ENCODE results near the gene GLMP.
A peak's percentile ranks its signal among the peaks of the same experiment; 100 is the strongest.

GLMP gene

GRCh38 chr1:156248323-156248683 lies 47.2 kb downstream of the GLMP start:
- no peak for TF ChIP-seq ZNF274 (IDR thresholded peaks at IDR 0.05; ENCODE audit: low read depth, low read length)
- H3K4me3 ChIP-seq (ENCODE audit: low read length): no peak overlapping the region

GRCh38 chr1:156247460-156248322 lies 47.8 kb downstream of the GLMP start, which contains the start of gene PAQR6:
PAQR6 (minus strand) TSS chr1:156248056; CDS start chr1:156246731, 1,325 bp downstream.
- TF ChIP-seq ZNF274 (IDR thresholded peaks at IDR 0.05; ENCODE audit: low read depth, low read length): no peak
- H3K4me3 ChIP-seq (ENCODE audit: low read length): no peak within 1 kb of the TSS

GRCh38 chr1:156246781-156247459 lies 48.6 kb downstream of the GLMP start:
- no peak for TF ChIP-seq ZNF274 (IDR thresholded peaks at IDR 0.05; ENCODE audit: low read depth, low read length)
- no peak overlapping the region for H3K4me3 ChIP-seq (ENCODE audit: low read length)

GRCh38 chr1:156246241-156246780 lies 49.2 kb downstream of the GLMP start:
- no peak for TF ChIP-seq ZNF274 (IDR thresholded peaks at IDR 0.05; ENCODE audit: low read depth, low read length)
- H3K4me3 ChIP-seq (ENCODE audit: low read length): no peak overlapping the region

GRCh38 chr1:156245451-156246232 lies 49.8 kb downstream of the GLMP start:
- peak overlapping the region; percentile 25; the same call in 1 of the 2 replicates for H3K4me3 ChIP-seq (ENCODE audit: low read length)

GRCh38 chr1:156244712-156245111 lies 50.8 kb downstream of the GLMP start:
- no peak overlapping the region for H3K4me3 ChIP-seq (ENCODE audit: low read length)
- no peak for TF ChIP-seq ZNF274 (IDR thresholded peaks at IDR 0.05; ENCODE audit: low read depth, low read length)

More at GRCh38 chr1:156245451-156246232, 49.8 kb downstream of the GLMP start:
- TF ChIP-seq ZNF274 (IDR thresholded peaks at IDR 0.05; ENCODE audit: low read depth, low read length): no peak

GRCh38 chr1:156244126-156244525 lies 51.4 kb downstream of the GLMP start:
- no peak for TF ChIP-seq ZNF274 (IDR thresholded peaks at IDR 0.05; ENCODE audit: low read depth, low read length)
- H3K4me3 ChIP-seq (ENCODE audit: low read length): no peak overlapping the region

GRCh38 chr1:156242738-156243137 lies 52.7 kb downstream of the GLMP start:
- H3K4me3 ChIP-seq (ENCODE audit: low read length): no peak overlapping the region
- no peak for TF ChIP-seq ZNF274 (IDR thresholded peaks at IDR 0.05; ENCODE audit: low read depth, low read length)

All from GM08714 (cell line).